Endometrium (tissue), 2 donors: Measurements from ENCODE around the gene PDE4B.

ENCODE experiments used
- FAIRE-seq: peaks from 2 replicates; lab custom pipeline; 2012; peaks lifted over from hg19 to GRCh38; lab: Jason Lieb, UNC
- donor health status: control.
- donor health status: control.

Gene PDE4B

GRCh38 chr1:65792669-65793358 is at the start of gene PDE4B:
Gene PDE4B (plus strand): TSS chr1:65792895.
- no peak for FAIRE-seq

GRCh38 chr1:65744731-65745130 is 48.0 kb upstream of the PDE4B start:
- FAIRE-seq, result no peak

- FAIRE-seq, result no peak
Measured at GRCh38 chr1:65751961-65752360, 40.7 kb upstream of the PDE4B start.

GRCh38 chr1:65756616-65757015 is 36.1 kb upstream of the PDE4B start:
- no peak for FAIRE-seq

GRCh38 chr1:65757531-65757930 is 35.2 kb upstream of the PDE4B start:
- no peak for FAIRE-seq

GRCh38 chr1:65758128-65758527 is 34.6 kb upstream of the PDE4B start:
- no peak for FAIRE-seq

GRCh38 chr1:65759516-65759915 is 33.2 kb upstream of the PDE4B start:
- no peak for FAIRE-seq

- no peak for FAIRE-seq
Measured at GRCh38 chr1:65762081-65762862, 30.4 kb upstream of the PDE4B start.

GRCh38 chr1:65764052-65764451 is 28.6 kb upstream of the PDE4B start:
- no peak for FAIRE-seq

- no peak for FAIRE-seq
Measured at GRCh38 chr1:65765631-65766030, 27.1 kb upstream of the PDE4B start.

GRCh38 chr1:65769636-65770035 is 23.1 kb upstream of the PDE4B start:
- FAIRE-seq, result no peak

- FAIRE-seq, result no peak
Measured at GRCh38 chr1:65772607-65773006, 20.1 kb upstream of the PDE4B start.

- no peak for FAIRE-seq
Measured at GRCh38 chr1:65773391-65774123, 19.1 kb upstream of the PDE4B start.

GRCh38 chr1:65788762-65789161 is 3.9 kb upstream of the PDE4B start:
- no peak for FAIRE-seq

GRCh38 chr1:65791396-65791795 is 1.3 kb upstream of the PDE4B start:
- no peak for FAIRE-seq

- FAIRE-seq, result no peak
Measured at GRCh38 chr1:65791801-65792668, 660 bp upstream of the PDE4B start.

- FAIRE-seq, result no peak
Measured at GRCh38 chr1:65793359-65793732, 651 bp downstream of the PDE4B start.

GRCh38 chr1:65795311-65795710 is 2.6 kb downstream of the PDE4B start:
- FAIRE-seq, result no peak

- FAIRE-seq, result no peak
Measured at GRCh38 chr1:65799601-65800000, 6.9 kb downstream of the PDE4B start.

GRCh38 chr1:65804584-65804983 is 11.9 kb downstream of the PDE4B start:
- no peak for FAIRE-seq

GRCh38 chr1:65812065-65812464 is 19.4 kb downstream of the PDE4B start:
- no peak for FAIRE-seq

GRCh38 chr1:65813956-65814355 is 21.3 kb downstream of the PDE4B start:
- no peak for FAIRE-seq
